Measurements from ENCODE around the gene IQSEC1. TPM values are rescaled to one million over a fixed set of nuclear protein-coding genes. Genes with fewer than 3 reads are reported as not detected.

IQSEC1 gene
- total RNA-seq, 3 donors from 2014 or later = 26.9 to 45.4 (median 26.9) TPM

DNA sequence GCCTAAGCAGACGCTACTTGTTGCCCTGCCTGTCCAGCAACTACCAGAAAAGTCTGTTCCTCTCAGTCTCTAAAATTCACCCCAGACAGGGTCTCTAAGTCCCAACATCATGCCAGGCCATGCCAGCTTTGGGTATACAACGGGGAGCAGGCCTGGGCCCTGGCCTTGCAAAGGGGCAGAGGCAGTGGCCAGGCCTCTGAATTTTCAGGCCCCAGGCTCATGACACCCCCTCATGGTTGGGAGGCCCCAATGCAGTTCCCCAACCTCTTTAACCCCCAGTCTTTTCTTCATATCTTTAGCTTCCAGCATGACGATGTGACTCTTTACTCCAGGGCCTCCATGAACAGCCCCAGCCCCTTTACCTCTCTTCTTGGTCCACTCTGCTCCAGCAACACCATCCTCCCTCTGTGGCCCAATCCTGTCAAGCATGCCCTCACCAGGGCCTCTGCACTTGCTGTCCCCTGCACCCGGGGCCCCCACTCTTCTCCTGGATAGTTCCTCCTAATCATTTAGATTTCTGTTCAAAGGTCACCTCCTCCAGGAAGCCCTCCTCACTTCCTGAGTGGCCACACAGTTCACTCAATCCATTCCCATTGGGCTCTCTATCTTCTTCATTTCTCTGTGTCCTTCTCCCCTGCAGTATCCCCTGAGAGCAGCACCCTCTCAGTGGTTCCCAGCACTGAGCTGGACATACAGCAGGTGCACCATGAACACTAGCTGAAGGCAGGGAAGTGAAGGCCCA is 4.8 kb downstream of the IQSEC1 start:
- Histone ChIP-seq H3K27ac (no peak overlapping the region), H3K4me3 (no peak overlapping the region), H3K4me1 (no peaks in the 10 kb centered on the region), H3K9me3 (no peaks in the 10 kb centered on the region), H3K36me3 (no peaks in the 10 kb centered on the region), H3K27me3 (peaks cover 2 to 13% of the 10 kb centered on the region in 2 donors)
- no peak for TF ChIP-seq POLR2A (IDR thresholded peaks at IDR 0.05)
- no peak for TF ChIP-seq POLR2AphosphoS5 (IDR thresholded peaks at IDR 0.05)
- TF ChIP-seq, protein P1, sequence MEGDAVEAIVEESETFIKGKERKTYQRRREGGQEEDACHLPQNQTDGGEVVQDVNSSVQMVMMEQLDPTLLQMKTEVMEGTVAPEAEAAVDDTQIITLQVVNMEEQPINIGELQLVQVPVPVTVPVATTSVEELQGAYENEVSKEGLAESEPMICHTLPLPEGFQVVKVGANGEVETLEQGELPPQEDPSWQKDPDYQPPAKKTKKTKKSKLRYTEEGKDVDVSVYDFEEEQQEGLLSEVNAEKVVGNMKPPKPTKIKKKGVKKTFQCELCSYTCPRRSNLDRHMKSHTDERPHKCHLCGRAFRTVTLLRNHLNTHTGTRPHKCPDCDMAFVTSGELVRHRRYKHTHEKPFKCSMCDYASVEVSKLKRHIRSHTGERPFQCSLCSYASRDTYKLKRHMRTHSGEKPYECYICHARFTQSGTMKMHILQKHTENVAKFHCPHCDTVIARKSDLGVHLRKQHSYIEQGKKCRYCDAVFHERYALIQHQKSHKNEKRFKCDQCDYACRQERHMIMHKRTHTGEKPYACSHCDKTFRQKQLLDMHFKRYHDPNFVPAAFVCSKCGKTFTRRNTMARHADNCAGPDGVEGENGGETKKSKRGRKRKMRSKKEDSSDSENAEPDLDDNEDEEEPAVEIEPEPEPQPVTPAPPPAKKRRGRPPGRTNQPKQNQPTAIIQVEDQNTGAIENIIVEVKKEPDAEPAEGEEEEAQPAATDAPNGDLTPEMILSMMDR (IDR thresholded peaks at IDR 0.05) = no peak
- intact Hi-C loops (cut with DNase I; ENCODE audit: low total_unique reads) = no loop called here
- no peak for DNase-seq (ENCODE audit: low spot score in 2 of 2)

DNA sequence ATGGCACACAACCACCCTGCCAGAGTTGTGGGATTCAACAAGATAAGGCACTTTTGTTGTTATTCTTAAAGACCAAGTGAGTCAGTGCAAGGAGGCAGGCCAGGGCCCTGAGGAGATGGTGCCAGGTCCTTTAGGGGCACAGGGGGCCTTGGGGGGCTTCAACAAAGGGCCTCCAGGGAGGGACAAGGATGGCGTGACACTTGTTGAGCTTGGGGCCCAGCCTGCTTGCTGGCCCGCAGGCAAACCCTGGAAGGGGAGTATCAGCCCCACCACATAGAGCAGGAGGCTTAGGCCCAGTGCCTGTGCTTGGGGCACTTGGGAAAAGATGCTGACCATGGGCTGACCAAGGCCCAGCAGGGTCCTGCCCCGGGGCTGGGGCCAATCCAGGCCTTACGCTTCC is 5.5 kb downstream of the IQSEC1 start:
- H3K4me1 ChIP-seq = no peaks in the 10 kb centered on the region
- TF ChIP-seq, protein P1 (IDR thresholded peaks at IDR 0.05) = no peak
- TF ChIP-seq POLR2A (IDR thresholded peaks at IDR 0.05) = no peak
- H3K36me3 ChIP-seq = no peaks in the 10 kb centered on the region
- H3K27me3 ChIP-seq = peaks cover 0 to 7% of the 10 kb centered on the region in 2 donors
- H3K4me3 ChIP-seq = no peak overlapping the region
- H3K9me3 ChIP-seq = no peaks in the 10 kb centered on the region
- H3K27ac ChIP-seq = no peak overlapping the region
- intact Hi-C loops (cut with DNase I; ENCODE audit: low total_unique reads) = no loop called here
- DNase-seq (ENCODE audit: low spot score in 2 of 2) = no peak

DNA sequence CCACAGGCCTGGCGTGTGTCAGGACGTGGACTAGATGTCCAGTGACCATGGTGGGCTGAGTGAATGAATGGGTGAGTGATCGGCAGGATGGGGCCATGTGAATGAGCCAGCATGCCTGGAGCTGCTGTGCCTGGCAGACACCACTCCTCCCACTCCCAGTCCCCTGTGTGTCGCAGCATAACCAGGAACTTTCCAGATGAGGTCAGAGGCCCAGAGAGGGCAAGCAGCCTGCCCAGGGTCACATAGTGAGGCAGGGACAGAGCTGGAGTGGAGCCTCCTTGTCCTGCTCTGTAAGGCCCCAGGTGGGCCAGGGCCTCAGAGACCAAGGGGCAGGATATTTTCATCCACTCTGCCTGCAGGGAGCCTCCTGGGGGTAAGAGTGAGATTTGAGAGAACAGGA is 6.4 kb downstream of the IQSEC1 start:
- no peak overlapping the region for H3K27ac ChIP-seq
- TF ChIP-seq POLR2A (IDR thresholded peaks at IDR 0.05) (no peak), POLR2AphosphoS5 (IDR thresholded peaks at IDR 0.05) (no peak)
- TF ChIP-seq, protein P1 (IDR thresholded peaks at IDR 0.05) = no peak
- H3K4me3 ChIP-seq = no peak overlapping the region
- intact Hi-C loops (cut with DNase I; ENCODE audit: low total_unique reads) = no loop called here
- no peak for DNase-seq (ENCODE audit: low spot score in 2 of 2)
- H3K9me3 ChIP-seq = no peaks in the 10 kb centered on the region
- no peaks in the 10 kb centered on the region for H3K36me3 ChIP-seq
- H3K27me3 ChIP-seq = no peaks in the 10 kb centered on the region
- no peaks in the 10 kb centered on the region for H3K4me1 ChIP-seq

DNA sequence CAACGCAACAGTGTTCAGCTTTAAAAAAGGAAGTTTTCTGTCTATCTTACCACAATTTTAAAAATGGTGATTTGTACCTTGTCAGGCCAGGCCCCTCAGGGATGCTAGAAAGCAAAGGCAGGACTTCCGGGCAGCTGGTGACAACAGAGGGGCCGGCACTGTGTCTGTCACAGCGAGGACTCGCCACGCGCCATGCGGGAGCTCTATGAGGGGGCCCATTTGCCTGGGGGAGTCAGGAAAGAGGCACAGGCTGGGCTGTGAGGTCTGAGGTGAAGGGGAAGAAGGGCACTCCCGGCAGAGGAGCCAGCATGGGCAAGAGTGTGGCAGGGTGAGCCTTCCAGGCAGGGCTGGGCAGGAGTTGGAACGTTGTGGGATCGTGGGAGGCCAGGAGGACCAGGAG is 7.0 kb downstream of the IQSEC1 start:
- Histone ChIP-seq H3K36me3 (no peaks in the 10 kb centered on the region), H3K9me3 (no peaks in the 10 kb centered on the region), H3K27ac (no peak overlapping the region), H3K4me3 (no peak overlapping the region), H3K4me1 (no peaks in the 10 kb centered on the region), H3K27me3 (no peaks in the 10 kb centered on the region)
- no peak for TF ChIP-seq POLR2AphosphoS5 (IDR thresholded peaks at IDR 0.05)
- TF ChIP-seq, protein P1 (IDR thresholded peaks at IDR 0.05) = no peak
- no peak for TF ChIP-seq POLR2A (IDR thresholded peaks at IDR 0.05)
- DNase-seq (ENCODE audit: low spot score in 2 of 2) = no peak
- intact Hi-C loops (cut with DNase I; ENCODE audit: low total_unique reads) = no loop called here

DNA sequence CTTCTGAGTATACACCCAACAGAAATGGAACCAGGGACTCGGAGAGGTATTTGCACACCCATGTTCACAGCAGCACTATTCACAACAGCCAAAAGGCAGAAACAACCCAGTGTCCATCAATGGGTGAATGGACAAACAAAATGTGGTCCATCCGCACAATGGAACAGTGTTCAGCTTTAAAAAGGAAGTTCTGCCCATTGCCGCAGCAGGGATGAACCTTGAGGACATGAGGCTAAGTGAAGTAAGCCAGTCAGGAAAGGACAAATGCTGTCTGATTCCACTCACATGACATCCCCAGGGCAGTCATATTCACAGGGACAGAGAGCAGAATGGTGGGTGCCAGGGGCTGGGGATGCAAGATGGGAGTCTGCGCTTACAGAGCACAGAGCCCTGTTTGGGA is 7.5 kb downstream of the IQSEC1 start:
- H3K4me3 ChIP-seq = no peak overlapping the region
- TF ChIP-seq, protein P1 (IDR thresholded peaks at IDR 0.05) = no peak
- no peak for TF ChIP-seq POLR2AphosphoS5 (IDR thresholded peaks at IDR 0.05)
- TF ChIP-seq POLR2A (IDR thresholded peaks at IDR 0.05) = no peak
- H3K36me3 ChIP-seq = no peaks in the 10 kb centered on the region
- no peaks in the 10 kb centered on the region for H3K9me3 ChIP-seq
- DNase-seq (ENCODE audit: low spot score in 2 of 2) = no peak
- H3K27me3 ChIP-seq = no peaks in the 10 kb centered on the region
- intact Hi-C loops (cut with DNase I; ENCODE audit: low total_unique reads) = no loop called here
- H3K4me1 ChIP-seq = no peaks in the 10 kb centered on the region
- H3K27ac ChIP-seq = no peak overlapping the region

All from breast epithelium (tissue), 4 donors.